Measurements from ENCODE around the gene MAPK12. TPM values are rescaled to one million over a fixed set of nuclear protein-coding genes. Genes with fewer than 3 reads are reported as not detected.

The MAPK12 gene
- total RNA-seq, 3 donors from 2014 or later: 3.8 to 9.8 (median 5.3) TPM

DNA sequence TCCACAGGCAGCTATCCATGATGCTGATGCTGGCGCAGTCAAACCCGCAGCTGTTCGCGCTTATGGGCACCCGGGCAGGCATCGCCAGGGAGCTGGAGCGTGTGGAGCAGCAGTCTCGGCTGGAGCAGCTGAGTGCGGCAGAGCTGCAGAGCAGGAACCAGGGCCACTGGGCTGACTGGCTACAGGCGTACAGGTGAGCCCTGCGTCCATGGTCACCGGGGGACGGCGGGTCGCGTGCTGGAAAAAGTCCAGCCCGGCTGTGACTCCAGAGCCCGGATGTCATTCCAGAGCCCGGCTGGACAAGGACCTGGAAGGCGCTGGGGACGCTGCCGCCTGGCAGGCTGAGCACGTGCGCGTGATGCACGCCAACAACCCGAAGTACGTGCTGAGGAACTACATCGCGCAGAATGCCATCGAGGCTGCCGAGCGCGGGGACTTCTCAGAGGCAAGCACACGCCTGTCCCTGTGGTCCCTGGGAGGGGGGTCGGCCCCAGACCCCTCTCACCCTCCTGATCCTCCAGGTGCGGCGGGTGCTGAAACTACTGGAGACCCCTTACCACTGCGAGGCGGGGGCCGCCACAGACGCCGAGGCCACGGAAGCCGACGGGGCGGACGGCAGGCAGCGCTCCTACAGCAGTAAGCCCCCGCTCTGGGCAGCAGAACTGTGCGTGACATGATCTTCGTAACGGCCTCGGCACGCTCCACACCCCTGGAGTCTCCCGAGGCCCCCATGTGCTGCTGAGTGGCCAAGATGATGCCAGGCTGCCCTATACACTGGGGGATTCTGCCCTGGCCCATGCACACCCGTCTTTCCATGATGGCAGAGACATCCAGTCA lies 44.6 kb downstream of the MAPK12 start:
- no peak for DNase-seq (ENCODE audit: low spot score in 2 of 2)
- no peak for TF ChIP-seq POLR2AphosphoS5 (IDR thresholded peaks at IDR 0.05)
- no peak for TF ChIP-seq POLR2A (IDR thresholded peaks at IDR 0.05)
- TF ChIP-seq, protein P1, sequence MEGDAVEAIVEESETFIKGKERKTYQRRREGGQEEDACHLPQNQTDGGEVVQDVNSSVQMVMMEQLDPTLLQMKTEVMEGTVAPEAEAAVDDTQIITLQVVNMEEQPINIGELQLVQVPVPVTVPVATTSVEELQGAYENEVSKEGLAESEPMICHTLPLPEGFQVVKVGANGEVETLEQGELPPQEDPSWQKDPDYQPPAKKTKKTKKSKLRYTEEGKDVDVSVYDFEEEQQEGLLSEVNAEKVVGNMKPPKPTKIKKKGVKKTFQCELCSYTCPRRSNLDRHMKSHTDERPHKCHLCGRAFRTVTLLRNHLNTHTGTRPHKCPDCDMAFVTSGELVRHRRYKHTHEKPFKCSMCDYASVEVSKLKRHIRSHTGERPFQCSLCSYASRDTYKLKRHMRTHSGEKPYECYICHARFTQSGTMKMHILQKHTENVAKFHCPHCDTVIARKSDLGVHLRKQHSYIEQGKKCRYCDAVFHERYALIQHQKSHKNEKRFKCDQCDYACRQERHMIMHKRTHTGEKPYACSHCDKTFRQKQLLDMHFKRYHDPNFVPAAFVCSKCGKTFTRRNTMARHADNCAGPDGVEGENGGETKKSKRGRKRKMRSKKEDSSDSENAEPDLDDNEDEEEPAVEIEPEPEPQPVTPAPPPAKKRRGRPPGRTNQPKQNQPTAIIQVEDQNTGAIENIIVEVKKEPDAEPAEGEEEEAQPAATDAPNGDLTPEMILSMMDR (IDR thresholded peaks at IDR 0.05): no peak
- Histone ChIP-seq H3K9me3 (no peaks in the 10 kb centered on the region), H3K27me3 (no peaks in the 10 kb centered on the region), H3K4me3 (no peak overlapping the region), H3K27ac (no peak overlapping the region), H3K4me1 (no peaks in the 10 kb centered on the region), H3K36me3 (peaks cover 18% of the 10 kb centered on the region)
- intact Hi-C loops (cut with DNase I; ENCODE audit: low total_unique reads): no loop called here

DNA sequence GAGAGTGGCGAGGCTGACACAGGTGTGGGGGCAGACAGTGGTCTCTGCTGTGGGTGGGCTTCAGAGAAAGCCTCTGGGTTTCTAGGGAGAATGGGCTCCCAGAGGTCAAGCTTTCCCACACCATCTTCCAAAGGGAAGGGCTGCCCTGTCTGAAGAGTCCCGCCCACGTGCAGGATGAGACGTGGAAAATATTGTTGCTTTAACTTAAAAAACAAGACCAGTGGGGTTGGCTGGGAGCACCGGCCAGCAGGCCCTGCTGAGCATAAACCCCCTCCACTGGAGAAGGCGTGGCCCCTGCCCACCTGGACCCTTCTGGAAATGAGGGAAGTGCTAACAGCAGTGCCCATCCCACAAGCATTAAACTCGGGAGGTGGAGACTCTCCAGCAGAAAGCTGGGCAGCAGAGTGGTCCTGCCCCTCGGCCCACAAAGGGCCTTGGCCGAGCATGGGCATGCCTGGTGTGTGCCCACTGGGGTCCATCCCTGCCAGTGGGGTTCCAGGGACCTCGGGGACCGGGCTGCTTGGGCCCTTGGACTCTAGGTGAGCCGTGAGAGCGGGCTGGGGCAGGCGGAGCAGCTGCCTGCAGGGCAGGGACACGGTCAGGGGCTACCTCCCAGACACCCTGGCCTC lies 45.3 kb downstream of the MAPK12 start:
- intact Hi-C loops (cut with DNase I; ENCODE audit: low total_unique reads): no loop called here
- no peak overlapping the region for H3K4me3 ChIP-seq
- no peak for DNase-seq (ENCODE audit: low spot score in 2 of 2)
- H3K27me3 ChIP-seq: no peaks in the 10 kb centered on the region
- no peak for TF ChIP-seq POLR2A (IDR thresholded peaks at IDR 0.05)
- TF ChIP-seq POLR2AphosphoS5 (IDR thresholded peaks at IDR 0.05): no peak
- TF ChIP-seq, protein P1 (IDR thresholded peaks at IDR 0.05): no peak
- no peak overlapping the region for H3K27ac ChIP-seq
- H3K4me1 ChIP-seq: no peaks in the 10 kb centered on the region
- peaks cover 12% of the 10 kb centered on the region for H3K36me3 ChIP-seq
- H3K9me3 ChIP-seq: no peaks in the 10 kb centered on the region

DNA sequence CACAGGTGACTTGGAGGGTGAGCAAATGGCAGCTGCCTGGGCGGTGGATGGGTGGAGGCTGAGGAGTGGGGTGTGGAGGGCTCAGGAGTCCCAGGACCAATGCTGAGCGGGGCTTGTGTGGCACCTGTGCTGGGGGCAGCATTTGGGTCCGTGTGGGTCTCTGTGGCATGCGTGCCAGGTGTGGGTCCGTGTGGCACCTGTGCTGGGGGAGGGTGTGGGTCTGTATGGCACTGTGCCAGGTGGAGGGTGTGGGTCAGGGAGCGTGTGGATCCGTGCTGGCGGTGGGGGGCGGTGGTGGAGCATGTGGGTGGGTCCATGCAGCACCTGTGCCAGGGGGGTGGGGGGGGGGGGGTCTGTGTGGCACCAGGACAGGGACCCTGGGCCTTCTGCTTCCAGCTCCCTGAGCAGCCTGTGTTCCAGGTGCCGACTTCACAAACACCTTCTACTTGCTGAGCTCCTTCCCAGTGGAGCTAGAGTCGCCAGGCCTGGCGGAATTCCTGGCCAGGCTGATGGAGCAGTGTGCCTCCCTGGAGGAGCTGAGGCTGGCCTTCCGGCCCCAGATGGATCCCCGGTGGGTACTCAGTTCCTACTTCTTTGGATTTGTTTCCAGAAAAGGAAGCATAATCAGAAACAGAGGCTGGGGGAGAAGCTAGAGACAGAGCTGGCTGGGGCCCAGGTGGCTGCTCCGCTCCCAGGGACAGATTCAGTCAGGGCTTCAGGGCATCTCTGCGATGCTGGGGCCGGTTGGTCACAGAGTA lies 46.0 kb downstream of the MAPK12 start:
- intact Hi-C loops (cut with DNase I; ENCODE audit: low total_unique reads): no loop called here
- peak overlapping the region in 1 of 2 donors; percentile 25 for H3K27ac ChIP-seq
- H3K27me3 ChIP-seq: no peaks in the 10 kb centered on the region
- TF ChIP-seq, protein P1 (IDR thresholded peaks at IDR 0.05): no peak
- TF ChIP-seq POLR2A (IDR thresholded peaks at IDR 0.05): no peak
- TF ChIP-seq POLR2AphosphoS5 (IDR thresholded peaks at IDR 0.05): no peak
- no peaks in the 10 kb centered on the region for H3K4me1 ChIP-seq
- peaks cover 10% of the 10 kb centered on the region for H3K36me3 ChIP-seq
- no peaks in the 10 kb centered on the region for H3K9me3 ChIP-seq
- H3K4me3 ChIP-seq: no peak overlapping the region
- no peak for DNase-seq (ENCODE audit: low spot score in 2 of 2)

DNA sequence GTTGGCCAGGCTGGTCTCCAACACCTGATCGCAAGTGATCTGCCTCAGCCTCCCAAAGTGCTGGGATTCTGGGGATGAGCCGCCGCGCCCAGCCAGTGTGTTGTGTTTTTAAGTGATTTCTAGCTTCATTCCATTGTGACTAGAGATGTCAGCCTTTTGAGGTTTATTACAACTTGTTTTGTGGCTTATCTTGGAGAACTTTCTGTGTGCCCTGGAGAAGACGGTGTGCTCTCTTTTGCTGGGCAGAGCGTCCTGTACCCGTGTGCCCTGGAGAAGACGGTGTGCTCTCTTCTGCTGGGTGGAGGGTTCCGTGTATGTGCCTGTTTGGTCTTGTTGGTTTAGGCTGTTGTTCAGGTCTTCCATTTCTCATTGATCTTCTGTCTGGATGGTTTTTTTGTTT lies 48.2 kb downstream of the MAPK12 start:
- H3K9me3 ChIP-seq: no peaks in the 10 kb centered on the region
- DNase-seq (ENCODE audit: low spot score in 2 of 2): no peak
- intact Hi-C loops (cut with DNase I; ENCODE audit: low total_unique reads): no loop called here
- H3K36me3 ChIP-seq: peaks cover 10% of the 10 kb centered on the region
- TF ChIP-seq POLR2A (IDR thresholded peaks at IDR 0.05): no peak
- TF ChIP-seq, protein P1 (IDR thresholded peaks at IDR 0.05): no peak
- no peak for TF ChIP-seq POLR2AphosphoS5 (IDR thresholded peaks at IDR 0.05)
- no peak overlapping the region for H3K27ac ChIP-seq
- H3K4me1 ChIP-seq: no peaks in the 10 kb centered on the region
- H3K4me3 ChIP-seq: no peak overlapping the region
- no peaks in the 10 kb centered on the region for H3K27me3 ChIP-seq

Data from breast epithelium (tissue), 4 donors.